GM21717 (cell line): ENCODE measurements around the gene CA12.
"Not testable (repeated sequence)": the region's sequence is repeated elsewhere in the genome, so short reads cannot be mapped to it uniquely, and the experiment has no call there.

Experiments used
- ATAC-seq: cut with Tn5 transposase; IDR thresholded peaks from one replicate; pipeline ENCODE4 v1.9.1; 2021; ENCODE audit warnings: mild to moderate bottlenecking, moderate library complexity; ENCODE audit not compliant: unreplicated experiment

The CA12 gene

GRCh38 chr15:63360170-63360569, 21.5 kb downstream of the CA12 start:
- no peak for ATAC-seq

GRCh38 chr15:63358241-63359029, 23.2 kb downstream of the CA12 start:
- no peak for ATAC-seq

GRCh38 chr15:63357731-63358130, 23.9 kb downstream of the CA12 start:
- ATAC-seq: no peak

- no peak for ATAC-seq
These were observed 24.6 kb downstream of the CA12 start for GRCh38 chr15:63357061-63357460.

- ATAC-seq: no peak
These were observed 26.6 kb downstream of the CA12 start for GRCh38 chr15:63354821-63355650.

GRCh38 chr15:63353887-63354286, 27.8 kb downstream of the CA12 start:
- no peak for ATAC-seq

GRCh38 chr15:63353261-63353660, 28.4 kb downstream of the CA12 start:
- no peak for ATAC-seq

GRCh38 chr15:63352808-63353207, 28.8 kb downstream of the CA12 start:
- no peak for ATAC-seq

- ATAC-seq: no peak
These were observed 30.5 kb downstream of the CA12 start for GRCh38 chr15:63351170-63351569.

- ATAC-seq: no peak
These were observed 31.4 kb downstream of the CA12 start for GRCh38 chr15:63350178-63350621.

GRCh38 chr15:63349621-63350020, 32.0 kb downstream of the CA12 start:
- no peak for ATAC-seq

GRCh38 chr15:63349156-63349555, 32.5 kb downstream of the CA12 start:
- ATAC-seq: no peak

- no peak for ATAC-seq
These were observed 33.3 kb downstream of the CA12 start for GRCh38 chr15:63348392-63348791.

GRCh38 chr15:63347074-63347857, 34.4 kb downstream of the CA12 start:
- ATAC-seq: no peak

GRCh38 chr15:63345391-63345752, 36.3 kb downstream of the CA12 start:
- ATAC-seq: no peak

- ATAC-seq: no peak
These were observed 36.8 kb downstream of the CA12 start for GRCh38 chr15:63344731-63345390.

GRCh38 chr15:63342996-63343562, 38.6 kb downstream of the CA12 start:
- ATAC-seq: not testable (repeated sequence)

GRCh38 chr15:63341898-63342297, 39.7 kb downstream of the CA12 start:
- ATAC-seq: no peak

- ATAC-seq: no peak
These were observed 40.8 kb downstream of the CA12 start for GRCh38 chr15:63340878-63341277.

GRCh38 chr15:63340353-63340752, 41.3 kb downstream of the CA12 start:
- ATAC-seq: no peak
